H1 (cell line): ENCODE data around the gene FNDC10. TPM values are rescaled to one million over a fixed set of nuclear protein-coding genes. Genes with fewer than 3 reads are reported as not detected.

Experiments
- CTCF ChIA-PET: fragments of 300-600 bp; sonication (Branson Sonifier 250); formaldehyde crosslinking; loops from one replicate; lab custom pipeline; 2021; ENCODE audit not compliant: partially characterized antibody; lab: Charles Lee
- POLR2A ChIA-PET: fragments of 300-600 bp; sonication (Branson Sonifier 250); formaldehyde crosslinking; loops from one replicate; lab custom pipeline; 2021; ENCODE audit warnings: inconsistent platforms; ENCODE audit not compliant: partially characterized antibody; lab: Charles Lee
- DNase-seq, 2 experiments: peaks; one replicate each; pipeline versions ENCODE4 v3.0.0 to v3.0.0-alpha.2; 2010 to 2022; ENCODE audit warnings: low spot score in 2 of 2, low read depth in 1 of 2, mixed read lengths in 1 of 2
- FAIRE-seq: peaks from 2 replicates; lab custom pipeline; 2011; peaks lifted over from hg19 to GRCh38; lab: Jason Lieb, UNC
- H2AFZ ChIP-seq: 2 replicates; pipeline ENCODE4 v1.8.1; 2012; ENCODE audit warnings: low read length, inconsistent platforms
- H2AK5ac ChIP-seq: 2 replicates; pipeline ENCODE4 v1.6.1; 2013; ENCODE audit warnings: low read depth, low read length
- H2BK120ac ChIP-seq: replicated peaks from 2 replicates; pipeline ENCODE3; 2013; ENCODE audit warnings: low read depth, low read length, inconsistent platforms
- H2BK12ac ChIP-seq: 2 replicates; pipeline ENCODE4 v1.6.1; 2013; ENCODE audit warnings: low read depth, low read length
- H2BK15ac ChIP-seq: 2 replicates; pipeline ENCODE4 v1.6.1; 2013; ENCODE audit warnings: low read length
- H2BK20ac ChIP-seq: 2 replicates; pipeline ENCODE4 v1.6.1; 2013; ENCODE audit warnings: low read length
- H2BK5ac ChIP-seq: 2 replicates; pipeline ENCODE4 v1.6.1; 2013; ENCODE audit warnings: low read depth, low read length
- H3K14ac ChIP-seq: 2 replicates; pipeline ENCODE4 v1.6.1; 2013; ENCODE audit warnings: inconsistent platforms; ENCODE audit not compliant: insufficient read length
- H3K18ac ChIP-seq: 2 replicates; pipeline ENCODE4 v1.6.1; 2013; ENCODE audit warnings: low read length; ENCODE audit errors: extremely low read depth
- H3K23ac ChIP-seq: 2 replicates; pipeline ENCODE4 v1.6.1; 2013; ENCODE audit warnings: inconsistent platforms; ENCODE audit not compliant: insufficient read length
- H3K23me2 ChIP-seq: 2 replicates; pipeline ENCODE4 v1.6.1; 2013; ENCODE audit warnings: low read depth, low read length
- H3K27ac ChIP-seq: 2 replicates; pipeline ENCODE4 v1.6.1; 2011; ENCODE audit warnings: low read depth, low read length, inconsistent platforms
- H3K27me3 ChIP-seq, 4 experiments: replicated peaks in 1 of 4; 1 replicate in 1 of 4; 2 replicates in 3 of 4; pipeline versions ENCODE4 v1.6.1 to v1.8.1; 2011 to 2013; ENCODE audit warnings: low read length in 3 of 4, mild to moderate bottlenecking in 3 of 4, inconsistent platforms in 2 of 4, mixed read lengths in 2 of 4, moderate library complexity in 1 of 4; ENCODE audit not compliant: control insufficient read depth in 3 of 4, insufficient read depth in 3 of 4; ENCODE audit errors: extremely low read depth in 1 of 4
- H3K36me3 ChIP-seq, 4 experiments: 2 replicates each; pipeline versions ENCODE4 v1.6.1 to v1.8.1; 2011 to 2013; ENCODE audit warnings: mild to moderate bottlenecking in 4 of 4, low read length in 3 of 4, moderate library complexity in 2 of 4, control low read depth in 1 of 4, inconsistent platforms in 1 of 4; ENCODE audit not compliant: insufficient read depth in 4 of 4, control insufficient read depth in 2 of 4
- H3K4ac ChIP-seq: replicated peaks from 2 replicates; pipeline ENCODE3; 2013; ENCODE audit warnings: low read length, low read depth, mixed read lengths, inconsistent platforms; ENCODE audit not compliant: insufficient read length
- H3K4me1 ChIP-seq, 4 experiments: replicated peaks in 1 of 4; 1 replicate in 1 of 4; 2 replicates in 3 of 4; pipeline versions ENCODE4 v1.6.1 to v1.8.1; 2011 to 2013; ENCODE audit warnings: low read length in 3 of 4, inconsistent platforms in 2 of 4, mixed read lengths in 1 of 4; ENCODE audit not compliant: insufficient read depth in 4 of 4, control insufficient read depth in 3 of 4
- H3K4me2 ChIP-seq, 2 experiments: 2 replicates each; pipeline versions ENCODE4 v1.6.1 to v1.8.1; 2011 to 2013; ENCODE audit warnings: low read depth in 2 of 2, low read length in 2 of 2, control low read depth in 1 of 2, inconsistent platforms in 1 of 2, mild to moderate bottlenecking in 1 of 2; ENCODE audit not compliant: insufficient read depth in 1 of 2
- H3K4me3 ChIP-seq, 4 experiments: fragments of 200-600, 300-600 bp in 1 of 4; sonication (generic), shearing (Covaris generic), sonication (Bioruptor Twin) in 1 of 4; 2 replicates each; pipeline versions ENCODE4 v1.5.1 to v1.8.1; 2011 to 2016; ENCODE audit warnings: low read length in 4 of 4, low read depth in 3 of 4, control low read depth in 2 of 4, inconsistent platforms in 2 of 4, mild to moderate bottlenecking in 2 of 4, mixed read lengths in 1 of 4, moderate library complexity in 1 of 4; ENCODE audit not compliant: insufficient read depth in 2 of 4; ENCODE audit errors: extremely low read depth in 1 of 4
- H3K56ac ChIP-seq: replicated peaks from 2 replicates; pipeline ENCODE3; 2013; ENCODE audit warnings: low read depth, mild to moderate bottlenecking, mixed read lengths, low read length, inconsistent platforms; ENCODE audit not compliant: insufficient read length
- H3K79me1 ChIP-seq: 2 replicates; pipeline ENCODE4 v1.6.1; 2013; ENCODE audit warnings: low read depth, low read length, control low read depth
- H3K79me2 ChIP-seq, 2 experiments: 2 replicates each; pipeline versions ENCODE4 v1.6.1 to v1.8.1; 2012 to 2013; ENCODE audit warnings: low read length in 2 of 2, mild to moderate bottlenecking in 2 of 2, inconsistent platforms in 1 of 2; ENCODE audit not compliant: insufficient read depth in 2 of 2, control insufficient read depth in 1 of 2
- H3K9ac ChIP-seq, 4 experiments: replicated peaks in 1 of 4; 1 replicate in 1 of 4; 2 replicates in 3 of 4; pipeline versions ENCODE4 v1.6.1 to v1.8.1; 2011 to 2013; ENCODE audit warnings: low read depth in 3 of 4, low read length in 3 of 4, control low read depth in 2 of 4, mild to moderate bottlenecking in 2 of 4, moderate library complexity in 2 of 4, inconsistent platforms in 1 of 4; ENCODE audit errors: extremely low read depth in 1 of 4
- H3K9me3 ChIP-seq, 2 experiments: 2 replicates each; pipeline versions ENCODE4 v1.6.1 to v1.8.1; 2012 to 2013; ENCODE audit warnings: mild to moderate bottlenecking in 2 of 2, moderate library complexity in 2 of 2, control low read depth in 1 of 2, inconsistent platforms in 1 of 2, low read depth in 1 of 2, low read length in 1 of 2, mixed read lengths in 1 of 2; ENCODE audit not compliant: insufficient read depth in 2 of 2
- H4K20me1 ChIP-seq, 2 experiments: replicated peaks in 1 of 2; 2 replicates each; pipeline versions ENCODE3 to v1.8.1; 2011 to 2013; ENCODE audit warnings: inconsistent platforms in 2 of 2, low read length in 2 of 2, mild to moderate bottlenecking in 1 of 2; ENCODE audit not compliant: insufficient read depth in 2 of 2, control insufficient read depth in 1 of 2
- H4K5ac ChIP-seq: 2 replicates; pipeline ENCODE4 v1.6.1; 2013; ENCODE audit warnings: low read length, low read depth, mixed read lengths, inconsistent platforms; ENCODE audit not compliant: insufficient read length
- H4K8ac ChIP-seq: 2 replicates; pipeline ENCODE4 v1.8.0; 2013; ENCODE audit warnings: mild to moderate bottlenecking, moderate library complexity, low read length, inconsistent platforms; ENCODE audit not compliant: insufficient read depth; ENCODE audit errors: extremely low read depth
- H4K91ac ChIP-seq: replicated peaks from 2 replicates; pipeline ENCODE3; 2013; ENCODE audit warnings: low read length, mixed read lengths, inconsistent platforms; ENCODE audit not compliant: insufficient read length
- BCL11A ChIP-seq, 2 experiments: IDR thresholded peaks; one replicate each; pipeline ENCODE4 v1.6.1; 2011; ENCODE audit warnings: low read depth in 2 of 2, low read length in 2 of 2, mild to moderate bottlenecking in 2 of 2
- CHD2 ChIP-seq: IDR thresholded peaks from 2 replicates; pipeline ENCODE4 v1.6.1; 2012; ENCODE audit warnings: low read length, improper control_type of control experiment
- CTBP2 ChIP-seq: IDR thresholded peaks from 2 replicates; pipeline ENCODE4 v1.7.0; 2011; ENCODE audit warnings: borderline replicate concordance, mild to moderate bottlenecking, moderate library complexity, mixed read lengths, low read length; ENCODE audit not compliant: insufficient read depth, insufficient read length
- GTF2F1 ChIP-seq: IDR thresholded peaks from 2 replicates; pipeline ENCODE4 v1.6.1; 2012; ENCODE audit warnings: low read depth, low read length, improper control_type of control experiment, borderline replicate concordance
- POLR2A ChIP-seq, 2 experiments: IDR thresholded peaks; 1 replicate in 1 of 2; 2 replicates in 1 of 2; pipeline ENCODE4 v1.6.1; 2011; ENCODE audit warnings: low read depth in 2 of 2, low read length in 2 of 2, mild to moderate bottlenecking in 2 of 2; ENCODE audit errors: control extremely low read depth in 1 of 2
- RAD21 ChIP-seq, 2 experiments: IDR thresholded peaks in 1 of 2; conservative IDR thresholded peaks in 1 of 2; 2 replicates each; pipeline ENCODE4 v1.6.1; 2011; ENCODE audit warnings: low read depth in 2 of 2, low read length in 2 of 2, improper control_type of control experiment in 1 of 2, inconsistent platforms in 1 of 2, mild to moderate bottlenecking in 1 of 2, moderate library complexity in 1 of 2
- SP2 ChIP-seq: IDR thresholded peaks from 2 replicates; pipeline ENCODE4 v1.6.1; 2012; ENCODE audit warnings: mild to moderate bottlenecking, low read length, inconsistent platforms
- WGBS, 2 experiments: shearing (Covaris generic) in 1 of 2; methylation state at CpG; one replicate each; pipeline versions ENCODE4 v1.1.6 to v1.1.7; 2013 to 2015; ENCODE audit warnings: low lambda C conversion rate in 2 of 2, mixed read lengths in 2 of 2, inconsistent platforms in 1 of 2, low coverage in 1 of 2, missing lambda C conversion rate in 1 of 2; ENCODE audit not compliant: insufficient replicate concordance in 2 of 2, insufficient coverage in 1 of 2, insufficient read length in 1 of 2; ENCODE audit errors: extremely low coverage in 1 of 2, missing lambda C conversion rate in 1 of 2; 5-methylcytosine and 5-hydroxymethylcytosine counted together
- polyA plus RNA-seq, 7 experiments: library from polyadenylated mRNA; depleted of rRNA in 3 of 7; stranded (reverse) in 5 of 7; unstranded in 2 of 7; fragments of >200 nt in 5 of 7; fragments of 200-250 nt in 2 of 7; gene quantifications; 1 replicate in 5 of 7; 2 replicates in 1 of 7; 4 replicates in 1 of 7; pipeline versions ENCODE4 v1.2.1 to v1.2.3, GENCODE V29; 2011 to 2013; ENCODE audit warnings: missing spikeins in 2 of 7, mixed read lengths in 2 of 7
- total RNA-seq: library from RNA; stranded (reverse); fragmentation: NEBNext Ultra II Directional; extraction: Animal tissue kit (Norgen Biotek cat#: 25700); gene quantifications from 2 replicates; pipeline ENCODE4 v1.2.1, GENCODE V29; 2021
- TF ChIP-seq, protein P1 (sequence below): IDR thresholded peaks from 2 replicates; pipeline ENCODE4 v1.6.1; 2011; ENCODE audit warnings: low read length, improper control_type of control experiment

The FNDC10 gene
- total and polyA plus RNA-seq, 2 of the 8 experiments (the other 6 are each of a cell fraction or from before 2014, with no cell fraction given), result 19.0 to 21.8 TPM

DNA sequence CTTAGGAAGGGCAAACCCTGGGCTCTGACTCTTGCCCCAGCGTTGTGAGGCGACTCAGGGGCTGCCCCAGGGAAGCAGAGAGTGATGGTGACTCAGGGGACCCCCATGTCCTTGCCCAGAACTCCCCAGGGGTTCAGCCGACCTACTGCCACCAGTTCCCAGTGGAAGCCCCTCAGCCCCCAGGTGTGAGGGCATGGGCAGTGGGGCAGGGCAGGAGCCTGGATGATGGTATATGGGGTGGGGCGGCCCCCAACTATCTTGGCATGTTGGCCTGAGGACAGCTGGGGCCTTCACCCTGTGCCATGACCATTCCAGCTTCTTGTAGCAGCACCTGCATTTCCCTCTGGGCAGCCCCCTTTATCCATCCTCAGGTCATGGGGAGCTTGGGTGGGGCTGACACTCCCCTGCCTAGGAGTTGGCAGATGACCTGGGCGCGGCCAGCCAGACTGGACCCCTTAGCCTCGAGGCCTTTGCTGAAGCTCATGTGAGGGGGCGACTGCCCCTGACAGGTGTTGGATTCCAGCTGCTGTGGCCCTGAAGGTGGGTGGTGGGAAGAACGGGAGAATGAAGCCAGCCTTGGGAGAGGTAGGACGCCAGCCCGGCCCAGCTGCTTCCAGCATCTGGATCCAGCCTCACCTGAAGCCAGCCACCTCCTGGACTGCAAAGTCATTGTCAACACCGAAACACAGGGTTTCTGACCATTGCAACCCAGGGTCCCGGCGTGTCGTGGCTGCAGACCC is 1.8 kb upstream of the FNDC10 start:
- Histone ChIP-seq H3K79me1 (no peaks in the 10 kb centered on the region), H3K23ac (no peak overlapping the region), H3K79me2 (no peaks in the 10 kb centered on the region), H2AFZ (no peak overlapping the region), H3K23me2 (peaks cover 16% of the 10 kb centered on the region; the same call in 1 of the 2 replicates), H4K91ac (no peak overlapping the region), H4K20me1 (peaks cover 2 to 6% of the 10 kb centered on the region in 2 experiments), H3K36me3 (no peaks in the 10 kb centered on the region), H2BK15ac (no peak overlapping the region), H3K9me3 (no peaks in the 10 kb centered on the region), H3K4me1 (peaks cover 0 to 24% (median 18%) of the 10 kb centered on the region in 4 experiments; a peak in 6 of 7 replicates), H2BK5ac (no peak overlapping the region), H3K27ac (no peak overlapping the region), H3K14ac (no peak overlapping the region), H2BK120ac (no peak overlapping the region), H4K8ac (no peak overlapping the region), H2BK12ac (no peak overlapping the region), H3K18ac (no peak overlapping the region), H3K4me2 (no peak overlapping the region), H3K4ac (no peak overlapping the region), H3K4me3 (no peak overlapping the region), H3K27me3 (peaks cover 13 to 41% (median 34%) of the 10 kb centered on the region in 4 experiments), H2AK5ac (no peak overlapping the region), H2BK20ac (no peak overlapping the region), H4K5ac (no peak overlapping the region), H3K9ac (no peak overlapping the region), H3K56ac (no peak overlapping the region)
- ChIA-PET POLR2A (interaction anchor here (0.9 to 2.5 kb wide), 3 partner anchors 10 to 28 kb away, joined by 3 to 14 read pairs (median 3); partner anchors contain the start of gene MIB2), CTCF (interaction anchor here (0.8 to 2.0 kb wide), 5 partner anchors 12 to 18 kb away, joined by 3 to 8 read pairs (median 4); no protein-coding TSS in a partner anchor)
- 95% methylated on average over 15 of the region's 15 CpGs; no CpG with 5 or more reads in 1 of the 2 experiments for WGBS, 2 experiments
- FAIRE-seq (no peak), DNase-seq (no peak)
- TF ChIP-seq CHD2, result no peak
- no peak for TF ChIP-seq RAD21 (IDR thresholded peaks at IDR 0.05 in 1 of 2, conservative IDR thresholded peaks at IDR 0.05 in 1 of 2; ENCODE audit: low read depth in 2 of 2, low read length in 2 of 2)
- no peak for TF ChIP-seq POLR2A (IDR thresholded peaks at IDR 0.05; ENCODE audit: control extremely low read depth in 1 of 2, low read depth in 2 of 2, low read length in 2 of 2)
- TF ChIP-seq, protein P1, sequence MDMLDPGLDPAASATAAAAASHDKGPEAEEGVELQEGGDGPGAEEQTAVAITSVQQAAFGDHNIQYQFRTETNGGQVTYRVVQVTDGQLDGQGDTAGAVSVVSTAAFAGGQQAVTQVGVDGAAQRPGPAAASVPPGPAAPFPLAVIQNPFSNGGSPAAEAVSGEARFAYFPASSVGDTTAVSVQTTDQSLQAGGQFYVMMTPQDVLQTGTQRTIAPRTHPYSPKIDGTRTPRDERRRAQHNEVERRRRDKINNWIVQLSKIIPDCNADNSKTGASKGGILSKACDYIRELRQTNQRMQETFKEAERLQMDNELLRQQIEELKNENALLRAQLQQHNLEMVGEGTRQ, result no peak
- no peak for TF ChIP-seq BCL11A (IDR thresholded peaks at IDR 0.05; ENCODE audit: low read depth in 2 of 2, low read length in 2 of 2)
- no peak for TF ChIP-seq SP2
- no peak for TF ChIP-seq GTF2F1
- no peak for TF ChIP-seq CTBP2
